Astrocyte (in vitro differentiated cells and primary cell): ENCODE data around the gene FBXO46. TPM values are rescaled to one million over a fixed set of nuclear protein-coding genes. Genes with fewer than 3 reads are reported as not detected.

ENCODE experiments used
- DNase-seq: peaks from one replicate; pipeline ENCODE4 v3.0.0-alpha.2; 2010; ENCODE audit warnings: low read depth
- FAIRE-seq: peaks from 2 replicates; lab custom pipeline; 2011; peaks lifted over from hg19 to GRCh38; lab: Jason Lieb, UNC
- H2AFZ ChIP-seq: 2 replicates; pipeline ENCODE4 v1.6.0; 2012; ENCODE audit warnings: low read depth, low read length, inconsistent platforms
- H3K27ac ChIP-seq: 2 replicates; pipeline ENCODE4 v1.5.1; 2011; ENCODE audit warnings: low read depth, low read length, inconsistent platforms
- H3K27me3 ChIP-seq: 2 replicates; pipeline ENCODE4 v1.6.0; 2011; ENCODE audit warnings: low read length, inconsistent platforms; ENCODE audit not compliant: insufficient read depth
- H3K36me3 ChIP-seq: 2 replicates; pipeline ENCODE4 v1.5.1; 2011; ENCODE audit warnings: low read length, inconsistent platforms; ENCODE audit not compliant: insufficient read depth
- H3K4me1 ChIP-seq: 2 replicates; pipeline ENCODE4 v1.5.1; 2011; ENCODE audit warnings: low read length, inconsistent platforms; ENCODE audit not compliant: insufficient read depth
- H3K4me2 ChIP-seq: 2 replicates; pipeline ENCODE4 v1.6.0; 2012; ENCODE audit warnings: low read length, inconsistent platforms
- H3K4me3 ChIP-seq: 2 replicates; pipeline ENCODE4 v1.5.1; 2011; ENCODE audit warnings: low read depth, mild to moderate bottlenecking, low read length, inconsistent platforms; ENCODE audit not compliant: insufficient read depth
- H3K79me2 ChIP-seq: 2 replicates; pipeline ENCODE4 v1.6.0; 2012; ENCODE audit warnings: mild to moderate bottlenecking, low read length, inconsistent platforms; ENCODE audit not compliant: insufficient read depth
- H3K9ac ChIP-seq: 2 replicates; pipeline ENCODE4 v1.6.0; 2012; ENCODE audit warnings: mild to moderate bottlenecking, low read length, inconsistent platforms
- H3K9me3 ChIP-seq: 2 replicates; pipeline ENCODE4 v1.5.1; 2012; ENCODE audit warnings: low read depth, mild to moderate bottlenecking, low read length, inconsistent platforms; ENCODE audit not compliant: insufficient read depth
- H4K20me1 ChIP-seq: 2 replicates; pipeline ENCODE4 v1.6.0; 2012; ENCODE audit warnings: low read length, inconsistent platforms; ENCODE audit not compliant: insufficient read depth
- H3K27ac Mint-ChIP-seq: one replicate; pipeline ENCODE4 v1.8.0; 2021; ENCODE audit warnings: mild to moderate bottlenecking, mixed read lengths; ENCODE audit not compliant: unreplicated experiment
- H3K27me3 Mint-ChIP-seq: one replicate; pipeline ENCODE4 v1.8.0; 2021; ENCODE audit warnings: low read depth, mixed read lengths; ENCODE audit not compliant: unreplicated experiment
- H3K36me3 Mint-ChIP-seq: one replicate; pipeline ENCODE4 v1.8.0; 2021; ENCODE audit warnings: low read depth, mixed read lengths; ENCODE audit not compliant: unreplicated experiment
- H3K4me1 Mint-ChIP-seq: one replicate; pipeline ENCODE4 v1.8.0; 2021; ENCODE audit warnings: low read depth, mixed read lengths; ENCODE audit not compliant: unreplicated experiment
- H3K4me3 Mint-ChIP-seq: one replicate; pipeline ENCODE4 v1.8.0; 2021; ENCODE audit warnings: mild to moderate bottlenecking, moderate library complexity, mixed read lengths; ENCODE audit not compliant: unreplicated experiment
- H3K9me3 Mint-ChIP-seq: one replicate; pipeline ENCODE4 v1.8.0; 2021; ENCODE audit warnings: mild to moderate bottlenecking, mixed read lengths; ENCODE audit not compliant: unreplicated experiment
- CTCF ChIP-seq: IDR thresholded peaks from 2 replicates; pipeline ENCODE4 v1.5.1; 2011; ENCODE audit warnings: low read depth, mild to moderate bottlenecking, inconsistent platforms, low read length, moderate library complexity; ENCODE audit not compliant: insufficient read depth
- EZH2 ChIP-seq: IDR thresholded peaks from 2 replicates; pipeline ENCODE4 v1.6.1; 2012; ENCODE audit warnings: mild to moderate bottlenecking, low read length, inconsistent platforms; ENCODE audit not compliant: insufficient read depth
- total RNA-seq: library from RNA; stranded (reverse); gene quantifications from 2 replicates; pipeline ENCODE4 v1.2.1, GENCODE V29; 2021

The FBXO46 gene
- total RNA-seq, 1 donor from 2014 or later: 21.1 TPM

- Histone ChIP-seq H3K4me1 (peaks cover 12% of the 10 kb centered on the region), H3K4me2 (no peak overlapping the region), H3K4me3 (no peak overlapping the region), H2AFZ (no peak overlapping the region), H3K9ac (no peak overlapping the region), H3K27me3 (no peaks in the 10 kb centered on the region), H3K36me3 (no peaks in the 10 kb centered on the region), H4K20me1 (peaks cover 12% of the 10 kb centered on the region), H3K27ac (no peak overlapping the region), H3K9me3 (no peaks in the 10 kb centered on the region), H3K79me2 (peaks cover 59% of the 10 kb centered on the region)
- peaks cover 10% of the 10 kb centered on the region for H3K36me3 Mint-ChIP-seq
- DNase-seq (no peak), FAIRE-seq (no peak)
- TF ChIP-seq EZH2 (no peak), CTCF (no peak)
- H3K9me3 Mint-ChIP-seq: no peaks in the 10 kb centered on the region
- H3K27ac Mint-ChIP-seq: no peak overlapping the region
- H3K4me1 Mint-ChIP-seq: peaks cover 15% of the 10 kb centered on the region
- no peak overlapping the region for H3K4me3 Mint-ChIP-seq
- H3K27me3 Mint-ChIP-seq: no peaks in the 10 kb centered on the region
These were observed 18.0 kb downstream of the FBXO46 start for GRCh38 chr19:45712699-45713067.

GRCh38 chr19:45711851-45712698, 18.6 kb downstream of the FBXO46 start:
- Histone ChIP-seq H4K20me1 (peaks cover 12% of the 10 kb centered on the region), H3K4me2 (no peak overlapping the region), H3K36me3 (no peaks in the 10 kb centered on the region), H3K4me1 (peaks cover 9% of the 10 kb centered on the region), H3K27ac (no peak overlapping the region), H3K4me3 (no peak overlapping the region), H3K79me2 (peaks cover 59% of the 10 kb centered on the region), H2AFZ (no peak overlapping the region), H3K9ac (no peak overlapping the region), H3K27me3 (no peaks in the 10 kb centered on the region), H3K9me3 (no peaks in the 10 kb centered on the region)
- Mint-ChIP-seq H3K9me3 (no peaks in the 10 kb centered on the region), H3K27me3 (no peaks in the 10 kb centered on the region), H3K27ac (no peak overlapping the region), H3K36me3 (peaks cover 10% of the 10 kb centered on the region), H3K4me3 (no peak overlapping the region), H3K4me1 (peaks cover 11% of the 10 kb centered on the region)
- no peak for TF ChIP-seq EZH2
- no peak for TF ChIP-seq CTCF
- FAIRE-seq (no peak), DNase-seq (no peak)
